Transverse colon (tissue), 4 donors: ENCODE data around the gene TTC21A.

ENCODE experiments used
- EP300 ChIP-seq: sonication (generic); formaldehyde crosslinking; IDR thresholded peaks from one replicate; pipeline ENCODE4 v1.6.1; 2017; ENCODE audit warnings: antibody characterized with exemption, low read depth
- POLR2A ChIP-seq: fragments of 450-650 bp; IDR thresholded peaks from one replicate; pipeline ENCODE4 v1.6.1; 2016; ENCODE audit warnings: antibody characterized with exemption, mild to moderate bottlenecking, moderate library complexity
- POLR2AphosphoS5 ChIP-seq, 3 donors: sonication (generic); formaldehyde crosslinking; IDR thresholded peaks; one replicate each; pipeline ENCODE4 v1.6.1; 2016; ENCODE audit warnings: antibody characterized with exemption in 3 of 3
- TF ChIP-seq, protein P1 (sequence below), 5 experiments: fragments of 200-600 bp in 3 of 5; fragments of 450-650 bp in 2 of 5; sonication (generic) in 3 of 5; IDR thresholded peaks; 1 replicate in 2 of 5; 2 replicates in 3 of 5; pipeline ENCODE4 v1.5.1; 2016 to 2017; ENCODE audit warnings: antibody characterized with exemption in 5 of 5, inconsistent platforms in 3 of 5, mild to moderate bottlenecking in 2 of 5, moderate library complexity in 1 of 5

DNA sequence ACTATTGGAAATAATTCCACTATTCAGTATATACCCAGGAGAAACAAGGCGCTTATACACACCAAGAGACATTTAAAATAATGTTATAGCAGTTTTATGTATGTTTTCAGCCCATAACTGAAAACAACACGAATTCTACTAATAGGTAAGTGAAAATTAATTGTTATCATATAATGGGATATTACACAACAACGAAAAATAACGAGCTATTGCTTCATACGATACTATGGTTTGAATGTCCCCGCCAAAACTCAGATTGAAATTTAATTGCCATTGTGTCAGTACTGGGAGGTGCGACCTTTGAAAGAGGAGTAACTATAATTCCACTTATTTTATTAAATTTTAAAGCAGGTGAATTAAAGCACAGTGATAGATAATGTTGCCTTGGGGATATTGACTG, 49.9 kb downstream of the TTC21A start:
- TF ChIP-seq POLR2AphosphoS5 (IDR thresholded peaks at IDR 0.05) (no peak), EP300 (no peak), POLR2A (no peak)
- TF ChIP-seq, protein P1, sequence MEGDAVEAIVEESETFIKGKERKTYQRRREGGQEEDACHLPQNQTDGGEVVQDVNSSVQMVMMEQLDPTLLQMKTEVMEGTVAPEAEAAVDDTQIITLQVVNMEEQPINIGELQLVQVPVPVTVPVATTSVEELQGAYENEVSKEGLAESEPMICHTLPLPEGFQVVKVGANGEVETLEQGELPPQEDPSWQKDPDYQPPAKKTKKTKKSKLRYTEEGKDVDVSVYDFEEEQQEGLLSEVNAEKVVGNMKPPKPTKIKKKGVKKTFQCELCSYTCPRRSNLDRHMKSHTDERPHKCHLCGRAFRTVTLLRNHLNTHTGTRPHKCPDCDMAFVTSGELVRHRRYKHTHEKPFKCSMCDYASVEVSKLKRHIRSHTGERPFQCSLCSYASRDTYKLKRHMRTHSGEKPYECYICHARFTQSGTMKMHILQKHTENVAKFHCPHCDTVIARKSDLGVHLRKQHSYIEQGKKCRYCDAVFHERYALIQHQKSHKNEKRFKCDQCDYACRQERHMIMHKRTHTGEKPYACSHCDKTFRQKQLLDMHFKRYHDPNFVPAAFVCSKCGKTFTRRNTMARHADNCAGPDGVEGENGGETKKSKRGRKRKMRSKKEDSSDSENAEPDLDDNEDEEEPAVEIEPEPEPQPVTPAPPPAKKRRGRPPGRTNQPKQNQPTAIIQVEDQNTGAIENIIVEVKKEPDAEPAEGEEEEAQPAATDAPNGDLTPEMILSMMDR (IDR thresholded peaks at IDR 0.05), result no peak
